LNCAP (cell line): ENCODE measurements around the gene HPCA.

Source experiments
- CTCF ChIP-seq: fragments of 450-650 bp; IDR thresholded peaks from 2 replicates; pipeline ENCODE4 v1.5.1; 2017; ENCODE audit warnings: mild to moderate bottlenecking

HPCA gene

DNA sequence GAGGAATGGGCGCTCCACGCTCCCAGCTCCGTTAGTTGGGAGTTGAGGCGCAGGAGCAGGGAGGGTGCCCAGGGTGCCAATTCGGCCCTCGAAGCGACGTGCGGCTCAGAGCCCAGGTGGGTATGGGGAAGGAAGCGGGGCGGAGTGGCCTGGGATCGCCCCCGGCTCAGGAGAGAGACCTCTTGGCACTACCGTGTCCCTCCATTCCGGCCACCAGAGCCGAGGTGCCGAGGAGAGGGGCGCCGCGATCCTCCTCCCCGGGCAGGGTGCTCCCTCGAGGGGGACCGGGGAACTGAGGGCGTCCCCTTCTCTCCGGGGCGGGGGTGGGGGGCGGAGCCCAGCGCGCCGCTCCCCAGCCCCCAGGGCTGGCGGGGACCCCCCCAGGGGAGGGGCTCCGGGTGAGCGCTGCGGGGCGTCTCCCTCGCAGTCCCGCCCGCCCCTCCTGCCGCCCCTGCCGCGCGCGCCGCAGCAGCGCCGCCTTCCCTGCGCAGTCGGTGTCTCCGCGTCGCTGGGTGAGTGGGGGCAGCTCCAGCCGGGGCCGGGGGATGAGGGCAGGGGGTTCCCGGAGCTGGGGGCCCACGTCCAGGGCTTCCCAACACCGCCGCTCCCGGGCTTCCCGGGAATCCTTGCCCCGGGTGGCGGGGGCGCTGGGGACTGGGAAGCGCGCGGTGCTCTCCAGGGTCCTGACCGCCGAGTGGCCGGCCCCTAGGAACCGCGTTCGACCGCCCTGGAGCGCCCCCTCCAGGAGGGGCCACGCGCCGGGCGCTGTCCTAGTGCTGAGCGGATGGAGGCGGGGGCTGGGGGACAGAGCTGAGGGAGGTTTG is at the start of gene HPCA:
Gene HPCA, plus strand, starts transcription at position 488 of the 824 bp plus-strand sequence. CDS start 2,408 bp downstream, outside the sequence.
- peak; percentile 65 for TF ChIP-seq CTCF

DNA sequence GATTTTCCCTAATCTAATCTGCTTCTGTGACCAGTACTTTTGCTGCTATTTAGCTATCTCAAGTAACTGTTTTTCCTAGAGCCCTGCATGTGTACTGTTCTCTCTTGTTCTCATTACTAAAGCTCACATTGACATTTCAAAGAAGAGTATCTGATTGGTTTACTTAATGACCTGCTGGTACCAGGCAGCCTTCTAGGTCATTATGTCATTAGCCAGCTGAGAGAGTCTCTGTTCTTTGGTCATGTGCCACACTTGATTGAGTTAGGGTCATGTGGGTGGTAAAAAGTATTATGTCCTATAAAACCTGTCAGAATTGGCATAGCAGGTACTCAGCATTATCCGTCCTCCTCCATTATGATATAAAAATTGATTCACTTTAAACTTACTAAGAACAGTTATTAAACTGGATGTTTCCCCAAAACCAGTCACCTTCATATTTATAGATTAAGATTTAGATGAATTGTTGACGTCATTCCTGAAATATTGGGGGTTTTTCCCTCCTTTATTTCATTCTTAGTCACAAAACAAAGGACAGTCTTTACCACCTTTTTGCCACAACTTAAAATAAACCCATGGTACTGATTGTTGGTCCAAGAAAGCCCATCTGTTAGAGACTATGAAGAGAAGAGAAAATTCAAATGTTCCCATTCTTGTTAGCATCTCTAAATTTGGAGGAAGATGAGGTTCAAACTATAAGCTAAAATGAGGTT is 37.8 kb upstream of the HPCA start:
- TF ChIP-seq CTCF: no peak

DNA sequence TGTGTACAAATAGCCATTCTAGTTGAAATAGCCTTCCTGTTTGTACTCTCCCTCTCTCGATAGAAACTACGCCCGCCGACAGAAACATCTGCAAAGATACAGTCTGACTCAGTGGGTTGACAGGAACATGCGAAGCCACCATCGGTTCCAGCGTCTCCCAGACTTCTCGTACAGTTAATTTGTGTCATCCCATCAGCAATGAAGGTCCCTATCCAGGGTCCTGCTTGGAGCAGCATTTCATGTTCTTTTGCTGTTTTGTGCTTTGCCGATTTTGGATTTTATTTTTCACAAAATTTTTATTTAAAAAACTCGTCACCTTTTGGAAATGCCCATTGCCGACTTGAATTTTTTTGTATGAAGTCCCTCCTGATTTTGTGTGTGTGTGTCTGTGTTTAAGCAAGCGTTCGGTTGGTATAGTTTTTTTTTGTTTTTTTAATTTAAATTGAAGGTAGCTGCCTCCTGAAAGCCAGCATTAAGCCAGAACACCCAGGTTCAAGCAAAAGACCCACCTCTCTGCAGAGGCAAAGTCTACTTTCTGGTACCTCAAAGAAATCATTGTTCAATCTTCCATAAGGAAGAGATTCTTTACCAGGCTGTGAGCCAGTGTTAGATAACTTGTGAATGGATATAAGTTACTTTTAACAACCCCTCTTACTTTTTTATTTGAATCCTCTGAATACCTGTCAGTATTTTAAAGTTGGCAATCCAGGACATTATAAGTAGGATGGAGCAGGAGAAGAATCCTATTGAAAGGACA is 30.3 kb upstream of the HPCA start:
- TF ChIP-seq CTCF: no peak

GRCh38 chr1:32858136-32858535 is 28.2 kb upstream of the HPCA start:
- TF ChIP-seq CTCF: no peak

- TF ChIP-seq CTCF: no peak
Measured at GRCh38 chr1:32858791-32859190, 27.5 kb upstream of the HPCA start.

DNA sequence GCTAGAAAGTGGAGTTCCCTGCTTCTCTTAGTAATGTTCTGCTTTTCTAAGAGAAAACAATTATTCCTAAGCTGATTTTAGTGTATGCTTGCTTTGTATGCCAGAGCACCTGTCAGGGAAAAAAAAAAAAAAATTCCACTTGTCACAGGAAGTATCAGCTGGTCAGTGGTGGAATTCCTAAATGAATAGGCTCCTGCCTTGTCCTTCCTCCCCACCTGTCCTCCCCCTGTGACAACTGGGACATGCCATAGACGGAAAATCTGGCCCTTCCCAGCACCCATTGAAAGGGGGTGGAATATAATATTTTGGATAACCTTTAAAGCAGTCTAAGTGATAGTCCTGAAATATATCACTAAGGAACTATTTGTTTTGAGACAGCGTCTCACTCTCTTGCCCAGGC is 26.4 kb upstream of the HPCA start:
- no peak for TF ChIP-seq CTCF

GRCh38 chr1:32860566-32860965 is 25.7 kb upstream of the HPCA start:
- no peak for TF ChIP-seq CTCF
